K562 (cell line): ENCODE data around the gene GFRA3. TPM values are rescaled to one million over a fixed set of nuclear protein-coding genes. Genes with fewer than 3 reads are reported as not detected.
A peak's percentile ranks its signal among the peaks of the same experiment; 100 is the strongest.

Experiments used
- ATAC-seq: fragments of 200-7000 bp; cut with Tn5 transposase; 3 replicates; pipeline ENCODE4 v1.9.1; 2020; ENCODE audit warnings: moderate library complexity
- BruUV-seq: library from RNA; stranded (reverse); fragments of 400-500 nt; replicated peaks from 2 replicates; lab custom pipeline; 2021; lab: Mats Ljungman, UMichigan
- CTCF ChIA-PET: fragments of 300-600 bp; formaldehyde crosslinking; extraction: SDS; loops from one replicate; lab custom pipeline; 2021; ENCODE audit warnings: low intra/inter-chr PET ratio; lab: Yijun Ruan, JAX
- POLR2A ChIA-PET: fragments of 300-600, 350-650 bp; sonication (Branson Sonifier 250); formaldehyde crosslinking; extraction: SDS; loops from one replicate; lab custom pipeline; 2021; ENCODE audit warnings: antibody characterized with exemption, inconsistent platforms; lab: Yijun Ruan, JAX
- DNase-seq, 4 experiments: peaks; one replicate each; pipeline versions ENCODE4 v3.0.0 to v3.0.0-alpha.2; 2011 to 2018; ENCODE audit warnings: low spot score in 3 of 4, mixed read lengths in 3 of 4; ENCODE audit errors: extremely low read depth in 1 of 4
- FAIRE-seq: peaks from 2 replicates; lab custom pipeline; 2011; peaks lifted over from hg19 to GRCh38; lab: Jason Lieb, UNC
- H2AFZ ChIP-seq: 2 replicates; pipeline ENCODE4 v1.6.0; 2011; ENCODE audit warnings: low read depth, low read length, control low read depth, inconsistent platforms
- H3K27ac ChIP-seq: fragments of 200-600 bp; 3 replicates; pipeline ENCODE4 v1.8.0; 2011; ENCODE audit warnings: low read depth, mild to moderate bottlenecking, control low read depth, inconsistent platforms, low read length, moderate library complexity, mixed read lengths; ENCODE audit errors: extremely low read depth
- H3K27me3 ChIP-seq, 2 experiments: fragments of 300-600 bp in 1 of 2; 2 replicates in 1 of 2; 3 replicates in 1 of 2; pipeline versions ENCODE4 v1.6.0 to v1.8.0; 2011; ENCODE audit warnings: inconsistent platforms in 2 of 2, low read length in 2 of 2, mild to moderate bottlenecking in 1 of 2, mixed read lengths in 1 of 2, moderate library complexity in 1 of 2; ENCODE audit not compliant: control insufficient read depth in 2 of 2, insufficient read depth in 2 of 2
- H3K36me3 ChIP-seq: fragments of 300-600 bp; 3 replicates; pipeline ENCODE4 v1.8.0; 2011; ENCODE audit warnings: mild to moderate bottlenecking, low read length, inconsistent platforms; ENCODE audit not compliant: control insufficient read depth, insufficient read depth
- H3K4me1 ChIP-seq, 2 experiments: fragments of 200-600 bp in 1 of 2; replicated peaks in 1 of 2; 2 replicates in 1 of 2; 3 replicates in 1 of 2; pipeline versions ENCODE4 v1.5.1 to v1.8.0; 2011; ENCODE audit warnings: inconsistent platforms in 2 of 2, low read length in 2 of 2, mild to moderate bottlenecking in 1 of 2, mixed read lengths in 1 of 2, moderate library complexity in 1 of 2; ENCODE audit not compliant: control insufficient read depth in 2 of 2, insufficient read depth in 2 of 2
- H3K4me2 ChIP-seq: 2 replicates; pipeline ENCODE4 v1.6.1; 2011; ENCODE audit warnings: low read length, control low read depth, inconsistent platforms, mixed read lengths; ENCODE audit not compliant: insufficient read depth
- H3K4me3 ChIP-seq: fragments of 200-600 bp; sonication (generic), shearing (Covaris generic); 2 replicates; pipeline ENCODE4 v1.5.1; 2016; ENCODE audit warnings: control low read depth, inconsistent platforms
- H3K79me2 ChIP-seq: fragments of 200-600 bp; 3 replicates; pipeline ENCODE4 v1.8.0; 2011; ENCODE audit warnings: low read length, inconsistent platforms; ENCODE audit not compliant: control insufficient read depth, insufficient read depth
- H3K9ac ChIP-seq, 2 experiments: 2 replicates each; pipeline versions ENCODE4 v1.6.0 to v1.6.1; 2011; ENCODE audit warnings: low read depth in 2 of 2, low read length in 2 of 2, control low read depth in 1 of 2, inconsistent platforms in 1 of 2, mild to moderate bottlenecking in 1 of 2, mixed read lengths in 1 of 2; ENCODE audit not compliant: insufficient read depth in 1 of 2
- H3K9me1 ChIP-seq: one replicate; pipeline ENCODE4 v1.6.0; 2011; ENCODE audit warnings: inconsistent platforms, mild to moderate bottlenecking, low read length, moderate library complexity; ENCODE audit not compliant: control insufficient read depth, insufficient read depth
- H3K9me3 ChIP-seq: replicated peaks from 2 replicates; pipeline ENCODE4 v1.5.1; 2011; ENCODE audit warnings: low read depth, low read length, inconsistent platforms; ENCODE audit not compliant: control insufficient read depth, insufficient read depth
- H4K20me1 ChIP-seq: replicated peaks from 2 replicates; pipeline ENCODE4 v1.6.1; 2011; ENCODE audit warnings: low read length, inconsistent platforms, mixed read lengths; ENCODE audit not compliant: control insufficient read depth, insufficient read depth
- BMI1 ChIP-seq: fragments of 150-350 bp; IDR thresholded peaks from 2 replicates; pipeline ENCODE4 v1.6.1; 2014; ENCODE audit warnings: low read length
- FOXK2 ChIP-seq, 2 experiments: fragments of 450-650 bp; IDR thresholded peaks in 1 of 2; conservative IDR thresholded peaks in 1 of 2; 2 replicates each; pipeline ENCODE4 v1.6.1; 2016; ENCODE audit warnings: low read depth in 2 of 2, mild to moderate bottlenecking in 1 of 2
- GABPB2 ChIP-seq: fragments of 250-450 bp; sonication (Bioruptor Pico); conservative IDR thresholded peaks from 2 replicates; pipeline ENCODE4 v1.5.1; 2021; ENCODE audit warnings: mild to moderate bottlenecking
- NCOR1 ChIP-seq: fragments of 450-650 bp; IDR thresholded peaks from 2 replicates; pipeline ENCODE4 v1.6.1; 2016; ENCODE audit warnings: mild to moderate bottlenecking, moderate library complexity
- NRF1 ChIP-seq, 2 experiments: fragments of 450-650 bp; IDR thresholded peaks in 1 of 2; conservative IDR thresholded peaks in 1 of 2; 2 replicates each; pipeline ENCODE4 v1.6.1; 2014; ENCODE audit warnings: mild to moderate bottlenecking in 2 of 2
- RBM22 ChIP-seq: fragments of 200-400 bp; formaldehyde crosslinking; IDR thresholded peaks from 2 replicates; pipeline ENCODE4 v1.6.1; 2018; ENCODE audit warnings: low read length, low read depth; ENCODE audit not compliant: poor library complexity, severe bottlenecking
- TBP ChIP-seq: optimal IDR thresholded peaks from 2 replicates; pipeline ENCODE3; 2011; ENCODE audit warnings: low read depth, low read length, improper control_type of control experiment
- WHSC1 ChIP-seq: IDR thresholded peaks from one replicate; pipeline ENCODE4 v1.6.1; 2012; ENCODE audit warnings: low read length, control low read depth, inconsistent platforms
- WGBS: fragments of 100-300 bp; shearing (Covaris generic); methylation state at CpG from one replicate; pipeline ENCODE4 v1.1.6; 2016; ENCODE audit warnings: low coverage, mixed read lengths; ENCODE audit not compliant: insufficient coverage; ENCODE audit errors: missing lambda C conversion rate; 5-methylcytosine and 5-hydroxymethylcytosine counted together
- in situ Hi-C: fragments of 300-500 bp; cut with MboI; formaldehyde crosslinking; loops from 4 replicates; pipeline ENCODE4 v1.15.0; 2018; ENCODE audit warnings: inconsistent platforms, mixed read lengths
- intact Hi-C: fragments of 100-400 bp; cut with micrococcal nuclease; formaldehyde crosslinking; loops from 2 replicates; pipeline ENCODE4 v1.14.2; 2022
- polyA plus RNA-seq, 8 experiments: library from polyadenylated mRNA; depleted of rRNA in 4 of 8; stranded (reverse) in 5 of 8; unstranded in 3 of 8; fragments of >200 nt; fragmentation: Nextera tagmentation in 2 of 8; fragmentation: Illumina TruSeq in 1 of 8; extraction: Ambion mirVana in 2 of 8; extraction: Trizol in 1 of 8; gene quantifications; 2 replicates each; pipeline versions ENCODE4 v1.2.1 to v1.2.3, GENCODE V29; 2011 to 2014; ENCODE audit warnings: inconsistent platforms in 1 of 8, missing spikeins in 1 of 8
- total RNA-seq, 7 experiments: library from RNA; depleted of rRNA in 6 of 7; stranded (reverse); fragments of >200 nt in 6 of 7; fragmentation: Illumina TruSeq in 2 of 7; extraction: Trizol in 2 of 7; gene quantifications; 2 replicates each; pipeline versions ENCODE4 v1.2.1 to v1.2.3, GENCODE V29; 2011 to 2021; ENCODE audit warnings: low replicate concordance in 1 of 7
- TF ChIP-seq, protein P1 (sequence below): fragments of 250-450 bp; sonication (Bioruptor Pico); IDR thresholded peaks from 2 replicates; pipeline ENCODE4 v1.8.0; 2021; ENCODE audit warnings: borderline replicate concordance, mild to moderate bottlenecking, moderate library complexity; ENCODE audit not compliant: poor library complexity, severe bottlenecking

GFRA3 gene
- total and polyA plus RNA-seq, 9 of the 15 experiments (the other 6 are each of a cell fraction or from before 2014, with no cell fraction given), result 0.05 to 0.09 (median 0.08) TPM; not detected in 6

DNA sequence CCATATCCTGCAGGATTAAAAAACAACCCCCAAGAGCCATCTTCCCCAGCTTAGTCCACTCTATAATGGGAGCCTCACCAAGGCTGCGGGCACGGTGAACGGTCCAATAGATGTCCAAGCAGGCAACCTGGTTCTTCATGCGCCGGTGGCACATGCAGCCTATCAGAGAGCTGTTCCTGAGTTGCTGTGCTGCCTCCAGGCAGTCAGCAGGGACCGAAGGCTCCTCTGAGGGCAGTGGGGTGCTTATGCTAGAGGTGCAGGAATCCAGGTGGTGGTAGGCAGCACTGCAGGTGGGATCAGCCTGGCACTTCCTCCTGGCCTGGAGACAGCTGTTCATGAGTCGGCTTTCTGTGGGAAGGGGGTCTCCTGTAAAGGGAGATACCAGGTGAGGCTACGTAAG is 10.2 kb downstream of the GFRA3 start:
- H3K27ac ChIP-seq, result no peak overlapping the region
- no peak for FAIRE-seq
- no peaks in the 10 kb centered on the region for H3K9me3 ChIP-seq
- no peaks in the 10 kb centered on the region for H3K9me1 ChIP-seq
- no peaks in the 10 kb centered on the region for H3K36me3 ChIP-seq
- H3K4me1 ChIP-seq, result no peaks in the 10 kb centered on the region
- no peak for DNase-seq
- WGBS, result 25% methylated on average over 8 of the region's 8 CpGs
- no TSS peak for BruUV-seq
- H4K20me1 ChIP-seq, result no peaks in the 10 kb centered on the region
- CTCF ChIA-PET, result interaction anchor here (0.6 kb wide), 1 partner anchor 89 kb away, joined by 4 read pairs; no protein-coding TSS in a partner anchor
- H3K4me3 ChIP-seq, result no peak overlapping the region
- in situ Hi-C loops, result no loop called here
- ATAC-seq, result peak; percentile 41; the same call in 1 of the 3 replicates
- H3K4me2 ChIP-seq, result no peak overlapping the region
- H2AFZ ChIP-seq, result no peak overlapping the region
- no peaks in the 10 kb centered on the region for H3K79me2 ChIP-seq
- no peak for TF ChIP-seq FOXK2 (conservative IDR thresholded peaks at IDR 0.05 in 1 of 2, IDR thresholded peaks at IDR 0.05 in 1 of 2; ENCODE audit: low read depth in 2 of 2)
- no peak for TF ChIP-seq GABPB2 (CRISPR knock-in tag)
- TF ChIP-seq NCOR1, result no peak
- no peak for TF ChIP-seq BMI1
- no peak for TF ChIP-seq NRF1 (conservative IDR thresholded peaks at IDR 0.05 in 1 of 2, IDR thresholded peaks at IDR 0.05 in 1 of 2)
- TF ChIP-seq TBP, result no peak
- TF ChIP-seq, protein P1, sequence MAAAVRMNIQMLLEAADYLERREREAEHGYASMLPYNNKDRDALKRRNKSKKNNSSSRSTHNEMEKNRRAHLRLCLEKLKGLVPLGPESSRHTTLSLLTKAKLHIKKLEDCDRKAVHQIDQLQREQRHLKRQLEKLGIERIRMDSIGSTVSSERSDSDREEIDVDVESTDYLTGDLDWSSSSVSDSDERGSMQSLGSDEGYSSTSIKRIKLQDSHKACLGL (CRISPR knock-in tag), result no peak
- no peak for TF ChIP-seq RBM22
- TF ChIP-seq WHSC1, result no peak
- POLR2A ChIA-PET, result interaction anchor here (0.9 to 1.4 kb wide), 2 partner anchors 13 to 22 kb away, joined by 3 to 7 read pairs; no protein-coding TSS in a partner anchor
- peaks cover 24 to 27% of the 10 kb centered on the region in 2 experiments for H3K27me3 ChIP-seq
- no peak overlapping the region for H3K9ac ChIP-seq
- intact Hi-C loops, result no loop called here
